Putamen (tissue), 1 donor: ENCODE results near the gene RASSF3.
"Not testable (repeated sequence)": the region's sequence is repeated elsewhere in the genome, so short reads cannot be mapped to it uniquely, and the experiment has no call there.

Experiments
- DNase-seq: peaks from one replicate; pipeline ENCODE4 v3.0.0-alpha.2; 2016; ENCODE audit warnings: low spot score

The RASSF3 gene

DNA sequence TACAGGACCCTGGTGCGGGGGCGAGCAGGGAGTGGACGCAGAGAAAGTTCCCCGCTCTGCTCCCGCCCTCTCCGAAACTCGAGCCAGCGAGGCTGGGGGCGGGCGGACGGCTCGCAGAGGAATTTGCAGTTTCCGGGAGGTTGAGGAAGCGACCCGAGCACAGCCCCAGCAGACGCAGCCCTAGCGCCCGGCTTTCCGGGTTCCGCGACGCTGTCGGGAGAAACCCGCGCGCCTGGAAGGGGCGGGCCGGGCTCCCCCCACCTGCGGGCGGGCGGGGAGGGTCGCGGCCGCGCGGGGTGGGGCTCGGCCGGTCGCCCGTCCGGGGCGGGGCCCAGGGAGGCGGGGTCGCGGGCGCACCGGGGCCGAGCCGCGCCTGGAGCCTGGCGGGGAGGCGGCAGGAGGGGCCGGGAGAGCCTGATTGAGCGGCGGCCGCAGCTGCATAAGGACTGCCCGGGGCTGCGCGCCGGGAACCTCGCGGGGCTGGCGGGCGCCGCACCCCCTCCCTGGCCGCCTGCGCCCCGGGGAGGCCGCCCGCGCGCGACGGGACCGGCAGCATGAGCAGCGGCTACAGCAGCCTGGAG, at the start of gene RASSF3:
Gene RASSF3, plus strand, starts transcription at position 417 of the 581 bp plus-strand sequence. Its CDS starts 138 bp downstream, at position 555.
- peak; percentile 39 for DNase-seq

- DNase-seq: no peak
Measured at GRCh38 chr12:64561302-64562136, 48.8 kb upstream of the RASSF3 start.

GRCh38 chr12:64566122-64566521, 44.2 kb upstream of the RASSF3 start:
- no peak for DNase-seq

DNA sequence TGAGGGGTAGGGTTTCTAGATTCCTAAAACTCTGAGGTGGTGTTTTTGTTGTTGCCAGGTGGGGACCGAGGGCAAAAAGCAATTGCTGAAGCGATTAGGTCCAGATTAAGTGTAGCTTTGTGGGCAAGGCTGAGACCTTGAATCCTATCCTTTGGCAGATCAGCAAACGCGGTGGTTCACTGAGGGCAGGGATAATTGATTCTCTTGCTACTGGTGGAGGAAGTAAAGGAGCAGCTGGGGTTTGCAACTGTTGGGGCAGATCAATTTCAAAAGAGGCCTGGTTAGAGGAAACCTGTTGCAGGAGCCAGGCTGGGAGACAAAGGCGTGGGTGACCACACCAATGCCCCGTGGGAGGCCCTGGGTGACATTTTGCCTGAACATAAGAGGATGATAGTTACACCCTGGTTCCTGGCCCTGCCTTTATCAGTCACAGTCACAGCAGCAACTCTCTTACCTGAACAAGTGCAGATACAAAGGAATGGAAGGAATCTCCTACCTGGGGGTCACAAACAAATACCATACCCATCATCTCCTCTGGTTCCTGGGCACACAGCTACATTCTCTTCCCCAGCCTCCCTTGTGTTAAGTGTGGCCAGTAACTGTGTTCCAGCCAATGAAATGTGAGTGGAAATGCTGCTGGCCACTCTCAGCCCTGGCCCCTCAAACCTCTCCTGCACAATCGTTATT, 43.3 kb upstream of the RASSF3 start:
- no peak for DNase-seq

DNA sequence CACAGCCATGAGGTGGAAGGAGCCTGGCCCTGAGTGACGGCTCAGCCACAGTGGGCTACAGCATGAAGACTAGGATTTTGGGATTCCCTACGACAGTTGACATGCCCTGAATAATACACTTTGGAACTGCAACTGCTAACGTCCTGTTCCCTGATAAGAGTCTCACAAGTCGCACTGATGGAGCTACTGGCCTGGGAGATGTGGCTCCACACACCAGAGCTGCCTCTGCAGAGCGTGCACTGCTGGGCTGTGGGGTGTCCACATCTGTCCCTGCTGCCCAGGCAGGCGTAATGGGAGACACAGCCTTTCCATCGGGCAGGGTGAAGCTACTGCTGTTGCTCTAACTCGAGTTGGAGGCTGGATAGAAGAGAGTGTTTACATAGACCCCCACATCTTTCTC, 42.7 kb upstream of the RASSF3 start:
- no peak for DNase-seq

DNA sequence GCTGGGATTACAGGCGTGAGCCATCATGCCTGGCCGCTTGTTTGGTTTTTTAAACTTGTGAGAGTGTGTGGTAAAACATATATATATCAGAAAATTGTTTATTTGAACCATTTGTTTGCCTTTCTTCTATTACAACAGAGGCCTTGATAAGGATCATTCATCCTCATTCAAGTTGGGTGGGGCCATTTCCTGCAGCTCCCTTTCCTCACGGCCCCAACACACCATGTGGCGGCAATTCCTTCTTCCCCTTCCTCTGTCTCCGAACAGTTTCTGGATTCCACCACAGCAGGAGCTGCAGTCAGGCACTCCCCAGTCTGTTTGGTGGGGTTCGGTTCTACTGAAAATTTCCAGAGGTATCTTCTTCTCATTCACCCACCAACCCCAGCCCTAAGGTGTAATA, 42.0 kb upstream of the RASSF3 start:
- DNase-seq: no peak

DNA sequence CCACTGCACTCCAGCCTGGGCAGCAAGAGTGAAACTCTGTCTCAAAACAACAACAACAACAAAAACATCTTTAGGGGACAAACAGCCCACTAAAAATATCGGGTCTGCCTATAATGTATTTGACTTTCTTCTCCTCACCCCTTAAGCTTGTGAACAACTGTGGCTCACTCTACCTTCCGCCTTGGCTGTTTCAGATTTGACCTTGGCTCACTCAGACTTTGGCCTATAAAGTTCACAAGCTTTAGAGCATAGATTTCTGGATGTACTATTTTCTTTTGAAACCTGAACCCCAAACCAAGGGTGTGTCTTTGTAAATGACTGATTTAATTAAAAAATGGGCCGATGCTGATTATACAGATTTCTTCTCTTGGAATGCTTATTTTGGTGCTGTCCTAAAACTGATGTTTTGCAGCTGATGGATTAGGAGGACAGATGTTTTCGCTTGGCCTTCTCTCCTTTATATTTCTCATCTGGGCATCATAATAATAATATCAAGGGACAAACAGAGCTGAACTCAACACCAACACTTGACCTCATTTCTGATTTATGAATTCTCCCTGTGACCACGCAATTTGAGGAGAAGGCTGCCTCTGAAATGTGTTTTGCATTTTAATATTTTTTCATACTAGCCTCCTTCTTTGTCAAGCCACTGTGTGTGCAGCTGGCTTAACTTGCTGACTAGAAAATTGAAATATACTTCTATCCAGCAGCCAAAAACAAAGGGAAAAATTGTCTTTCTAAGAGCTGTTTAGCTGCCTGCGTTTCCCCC, 40.2 kb upstream of the RASSF3 start:
- no peak for DNase-seq

DNA sequence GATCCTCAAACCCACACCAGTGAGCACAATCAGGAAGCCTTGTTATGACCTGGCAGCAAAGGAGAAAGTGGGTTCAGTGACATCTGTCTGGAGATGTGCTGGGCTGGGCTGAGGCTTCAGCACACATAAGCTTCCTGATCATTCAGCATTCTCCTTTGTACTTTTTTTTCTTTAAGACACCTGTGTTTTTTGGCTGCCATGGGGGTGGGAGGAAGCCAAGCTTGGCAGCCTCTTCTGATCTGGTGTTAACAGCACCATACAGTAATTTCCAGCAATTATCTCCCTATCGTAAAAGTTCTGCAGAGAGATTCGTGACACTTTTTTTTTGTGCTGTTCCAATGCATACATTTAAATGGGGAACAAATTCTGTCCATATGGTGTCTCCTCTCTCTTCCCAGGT, 38.9 kb upstream of the RASSF3 start:
- no peak for DNase-seq

DNA sequence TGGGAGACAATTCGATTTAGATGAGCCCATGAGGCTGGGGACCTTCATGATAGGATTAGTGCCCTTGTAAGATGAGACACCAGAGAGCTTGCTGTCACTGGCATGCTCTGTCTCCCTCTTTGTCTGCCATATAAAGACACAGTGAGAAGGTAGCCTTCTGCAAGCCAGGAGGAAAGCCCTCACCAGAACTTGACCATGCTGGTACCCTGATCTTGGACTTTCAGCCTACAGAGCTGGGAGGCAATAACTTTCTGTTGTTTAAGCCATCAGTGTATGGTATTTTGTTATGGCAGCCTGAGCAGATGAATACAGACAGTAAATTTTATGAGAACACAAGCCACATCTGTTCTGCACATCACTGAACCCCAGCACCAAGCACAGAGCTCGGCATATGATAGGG, 38.1 kb upstream of the RASSF3 start:
- no peak for DNase-seq

DNA sequence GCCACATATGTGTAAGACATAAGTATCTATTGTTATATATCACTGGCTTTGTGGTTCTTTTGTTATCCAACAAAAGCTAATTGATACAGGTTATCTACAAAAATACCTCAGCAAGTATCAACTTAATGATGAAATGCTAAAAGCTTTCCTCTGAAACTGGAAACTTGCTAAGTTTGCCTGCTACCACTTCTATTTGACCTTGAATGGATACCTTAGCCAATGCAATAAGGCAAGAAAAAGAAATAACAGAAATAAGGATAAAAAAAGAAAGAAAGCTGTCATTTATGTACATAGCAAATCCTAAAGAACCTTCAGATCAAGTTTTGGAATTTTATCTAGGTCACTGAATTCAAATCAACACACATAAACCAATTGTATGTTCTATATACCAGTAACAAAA, 35.5 kb upstream of the RASSF3 start:
- no peak for DNase-seq

GRCh38 chr12:64577046-64577445, 33.2 kb upstream of the RASSF3 start:
- no peak for DNase-seq

GRCh38 chr12:64578566-64578965, 31.7 kb upstream of the RASSF3 start:
- DNase-seq: no peak

- DNase-seq: no peak
Measured at GRCh38 chr12:64580681-64581080, 29.6 kb upstream of the RASSF3 start.

DNA sequence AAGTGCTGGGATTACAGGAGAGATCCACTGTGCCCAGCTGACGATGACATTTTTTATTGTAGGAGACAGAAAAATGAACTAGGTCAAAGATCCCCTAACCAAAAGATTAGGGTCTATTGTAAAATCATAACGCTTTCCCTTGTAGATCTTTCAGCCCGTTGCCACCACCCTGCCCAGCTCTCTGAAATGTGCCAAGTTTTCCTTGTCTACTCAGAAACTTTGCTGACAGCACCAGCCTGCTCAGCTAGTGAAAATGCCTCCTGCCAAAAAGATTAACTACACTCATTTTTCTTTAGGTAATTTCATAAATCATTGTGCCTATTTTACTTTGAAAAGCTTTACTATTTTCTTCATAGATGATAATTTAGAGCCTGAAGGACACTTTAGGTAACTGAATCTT, 28.2 kb upstream of the RASSF3 start:
- no peak for DNase-seq

DNA sequence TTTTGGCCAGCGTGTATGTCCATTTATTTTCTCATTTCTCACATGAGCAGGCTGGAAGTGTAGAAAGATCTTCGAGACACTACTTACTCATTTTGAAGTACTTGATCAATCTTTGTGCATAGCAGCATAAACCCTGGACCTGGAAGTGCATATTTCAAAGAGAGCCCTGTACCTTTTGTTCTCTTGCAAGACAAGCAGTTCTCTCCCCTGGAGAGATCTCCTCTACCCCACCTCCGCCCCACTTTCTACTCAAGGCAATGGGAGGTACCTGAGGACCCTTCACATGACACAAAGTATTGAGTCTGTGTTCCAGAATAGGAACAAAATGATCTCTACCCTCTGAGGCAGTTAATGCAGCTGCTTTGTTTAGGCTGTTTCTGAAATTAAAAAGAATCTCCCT, 27.4 kb upstream of the RASSF3 start:
- DNase-seq: no peak

DNA sequence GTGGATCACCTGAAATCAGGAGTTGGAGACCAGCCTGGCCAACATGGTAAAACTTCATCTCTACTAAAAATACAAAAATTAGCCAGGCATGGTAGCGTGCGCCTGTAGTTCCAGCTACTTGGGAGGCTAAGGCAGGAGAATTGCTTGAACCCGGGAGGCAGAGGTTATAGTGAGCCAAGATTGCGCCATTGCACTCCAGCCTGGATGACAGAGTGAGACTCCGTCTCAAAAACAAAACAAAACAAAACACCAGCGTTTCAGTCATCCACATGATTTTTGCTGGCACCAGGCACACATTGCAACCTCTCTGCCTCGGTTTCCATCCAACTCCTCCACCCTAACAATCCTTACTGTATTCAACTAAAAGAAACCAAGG, 26.9 kb upstream of the RASSF3 start:
- not testable (repeated sequence) for DNase-seq

DNA sequence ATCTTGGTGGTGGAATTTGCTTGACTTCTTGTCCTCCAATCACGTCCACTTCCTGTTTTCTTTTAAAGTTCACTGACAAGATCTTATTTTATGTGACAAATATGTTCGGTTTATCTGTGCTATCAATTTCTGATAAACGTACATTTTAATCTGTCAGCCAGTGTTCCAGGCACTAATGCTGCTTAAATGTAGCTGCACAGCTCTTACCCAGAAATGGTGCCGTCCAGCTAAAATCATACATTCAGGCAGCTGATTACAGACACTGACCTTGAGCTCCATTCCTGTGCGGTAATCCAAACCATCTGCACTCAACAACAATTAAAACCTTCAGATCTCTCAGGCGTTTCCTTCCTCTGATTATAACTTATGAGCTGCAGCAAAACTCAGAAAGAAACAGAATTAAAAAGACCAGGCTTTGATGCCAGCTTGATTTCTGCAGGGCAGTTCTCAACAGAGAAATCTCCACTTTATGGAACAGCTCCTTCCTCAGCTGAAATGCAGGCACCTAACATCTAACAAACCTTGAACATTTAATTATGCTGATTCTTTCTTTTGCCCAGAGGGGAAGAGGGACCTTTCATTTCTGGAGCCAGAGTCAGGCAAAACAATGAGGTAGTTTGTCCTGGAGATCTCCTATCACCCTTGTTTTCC, 26.4 kb upstream of the RASSF3 start:
- DNase-seq: no peak

DNA sequence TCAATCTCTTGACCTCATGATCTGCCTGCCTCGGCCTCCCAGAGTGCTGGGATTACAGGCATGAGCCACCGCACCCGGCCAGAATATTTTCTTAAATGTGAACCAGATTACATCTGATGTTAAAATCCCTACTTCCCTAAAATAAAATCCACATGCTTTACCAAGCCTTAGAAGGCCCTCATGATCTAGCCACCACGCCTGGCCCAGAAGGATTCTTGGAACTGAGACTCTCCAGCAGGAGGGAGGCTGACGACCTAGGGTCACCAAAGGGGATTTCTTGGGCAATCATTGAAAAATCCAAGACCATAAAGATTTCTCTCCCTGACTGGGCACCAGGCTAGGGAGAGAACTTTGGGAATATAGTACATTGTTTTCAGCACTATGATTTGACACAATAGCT, 25.2 kb upstream of the RASSF3 start:
- no peak for DNase-seq

- DNase-seq: no peak
Measured at GRCh38 chr12:64587447-64587846, 22.8 kb upstream of the RASSF3 start.

GRCh38 chr12:64590183-64590582, 20.1 kb upstream of the RASSF3 start:
- no peak for DNase-seq

DNA sequence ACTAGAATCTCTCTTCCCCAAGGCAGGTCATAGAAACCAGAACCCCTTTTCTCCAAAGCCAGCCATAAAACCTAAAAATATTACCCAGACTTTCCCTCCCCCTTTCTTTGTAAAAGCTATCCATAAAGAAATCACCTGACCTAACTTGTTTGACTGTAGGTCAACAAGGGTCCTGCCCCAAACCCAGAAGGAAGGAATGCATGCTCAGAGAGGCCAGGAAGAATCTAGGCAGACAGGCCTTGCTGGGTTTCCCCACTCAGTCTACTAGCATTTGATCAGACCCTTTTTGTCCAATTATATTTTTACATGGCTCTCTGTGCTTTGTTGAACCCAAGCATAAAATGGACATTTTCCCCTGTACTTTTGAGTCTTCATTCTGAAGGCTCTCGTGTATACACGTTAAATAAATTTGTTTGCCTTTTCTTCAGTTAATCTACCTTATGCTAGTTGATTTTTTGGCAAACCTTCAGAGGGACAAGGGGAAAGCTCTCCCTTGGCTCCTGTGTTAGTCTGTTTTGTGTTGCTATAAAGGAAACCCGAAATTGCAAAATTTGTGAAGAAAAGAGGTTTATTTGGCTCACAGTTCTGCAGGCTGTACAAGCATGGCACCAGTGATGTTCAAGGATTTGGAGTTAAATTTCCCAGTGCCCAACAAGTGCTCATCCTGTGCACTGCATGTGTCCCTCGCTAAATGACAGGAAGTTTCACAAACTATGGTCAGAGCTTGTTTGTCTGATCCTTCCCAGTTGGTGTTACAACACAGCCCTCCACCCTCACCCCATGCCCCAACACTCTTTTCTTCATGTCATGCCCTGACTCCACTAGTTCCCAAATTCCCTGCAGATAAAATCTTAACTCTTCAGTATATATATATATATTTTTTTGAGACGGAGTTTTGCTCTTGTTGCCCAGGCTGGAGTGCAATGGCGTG, 14.2 kb upstream of the RASSF3 start:
- DNase-seq: no peak
